ENCODE results near the gene TENT5A. TPM values are rescaled to one million over a fixed set of nuclear protein-coding genes. Genes with fewer than 3 reads are reported as not detected.
A peak's percentile ranks its signal among the peaks of the same experiment; 100 is the strongest.
"Not testable (repeated sequence)": the region's sequence is repeated elsewhere in the genome, so short reads cannot be mapped to it uniquely, and the experiment has no call there.

TENT5A gene
- total RNA-seq, 6 experiments from 2014 or later: 7.7 to 16.9 (median 9.1) TPM

GRCh38 chr6:81747327-81747726 is 5.2 kb downstream of the TENT5A start:
- Histone ChIP-seq H3K27ac (no peak overlapping the region), H3K4me1 (peaks cover 0 to 26% (median 10%) of the 10 kb centered on the region in 4 donors), H3K9me3 (no peaks in the 10 kb centered on the region), H3K36me3 (peaks cover 0 to 3% (median 0%) of the 10 kb centered on the region in 4 donors), H3K4me3 (no peak overlapping the region), H3K27me3 (no peaks in the 10 kb centered on the region)
- TF ChIP-seq POLR2A (IDR thresholded peaks at IDR 0.05) (no peak), CTCF (IDR thresholded peaks at IDR 0.05) (no peak)
- ATAC-seq: no peak
- intact Hi-C loops (cut with DNase I): no loop called here
- DNase-seq: no peak
- 71% methylated on average over 4 of the region's 4 CpGs for WGBS (ENCODE audit: insufficient coverage, low coverage, low lambda C conversion rate, missing lambda C conversion rate)

DNA sequence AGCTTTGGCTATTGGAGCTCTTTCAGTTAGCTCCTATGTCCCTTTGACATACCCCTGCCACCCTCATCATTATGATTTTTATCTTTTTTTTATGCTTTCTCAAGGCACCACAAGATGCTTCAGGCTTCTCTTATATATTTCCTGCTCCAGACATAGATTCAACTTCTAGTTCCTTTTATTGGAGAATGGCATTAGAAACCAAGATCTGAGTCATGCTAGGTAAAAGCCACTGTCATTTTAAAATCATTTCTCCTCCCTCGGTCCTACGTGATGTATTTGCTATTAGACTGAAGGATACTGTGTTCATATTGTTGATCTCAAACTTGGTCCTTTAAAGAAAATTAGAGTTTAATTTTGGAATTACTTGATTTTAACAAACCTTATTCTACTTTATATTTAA is 8.3 kb downstream of the TENT5A start:
- TF ChIP-seq CTCF (IDR thresholded peaks at IDR 0.05): no peak
- TF ChIP-seq POLR2A (IDR thresholded peaks at IDR 0.05): no peak
- Histone ChIP-seq H3K27me3 (no peaks in the 10 kb centered on the region), H3K9me3 (no peaks in the 10 kb centered on the region), H3K4me3 (no peak overlapping the region), H3K27ac (no peak overlapping the region), H3K4me1 (peaks cover 0 to 30% (median 6%) of the 10 kb centered on the region in 4 donors), H3K36me3 (peaks cover 0 to 3% (median 0%) of the 10 kb centered on the region in 4 donors)
- intact Hi-C loops (cut with DNase I): no loop called here
- ATAC-seq (no peak), DNase-seq (no peak)
- 49% methylated on average over 2 of the region's 2 CpGs for whole genome bisulfite sequencing (ENCODE audit: insufficient coverage, low coverage, low lambda C conversion rate, missing lambda C conversion rate)

- DNase-seq (no peak), ATAC-seq (peak in 2 of 4 donors; percentile 34 to 68)
- no peaks in the 10 kb centered on the region for H3K9me3 ChIP-seq
- H3K27ac ChIP-seq: no peak overlapping the region
- peaks cover 0 to 29% (median 5%) of the 10 kb centered on the region in 4 donors for H3K4me1 ChIP-seq
- TF ChIP-seq POLR2A (IDR thresholded peaks at IDR 0.05): no peak
- no peak for TF ChIP-seq CTCF (IDR thresholded peaks at IDR 0.05)
- H3K4me3 ChIP-seq: no peak overlapping the region
- WGBS (ENCODE audit: insufficient coverage, low coverage, low lambda C conversion rate, missing lambda C conversion rate): 23% methylated on average over 1 of the region's 1 CpG
- intact Hi-C loops (cut with DNase I): no loop called here
- no peaks in the 10 kb centered on the region for H3K27me3 ChIP-seq
- H3K36me3 ChIP-seq: peaks cover 0 to 3% (median 0%) of the 10 kb centered on the region in 4 donors
These were observed 8.8 kb downstream of the TENT5A start for GRCh38 chr6:81743649-81744048.

DNA sequence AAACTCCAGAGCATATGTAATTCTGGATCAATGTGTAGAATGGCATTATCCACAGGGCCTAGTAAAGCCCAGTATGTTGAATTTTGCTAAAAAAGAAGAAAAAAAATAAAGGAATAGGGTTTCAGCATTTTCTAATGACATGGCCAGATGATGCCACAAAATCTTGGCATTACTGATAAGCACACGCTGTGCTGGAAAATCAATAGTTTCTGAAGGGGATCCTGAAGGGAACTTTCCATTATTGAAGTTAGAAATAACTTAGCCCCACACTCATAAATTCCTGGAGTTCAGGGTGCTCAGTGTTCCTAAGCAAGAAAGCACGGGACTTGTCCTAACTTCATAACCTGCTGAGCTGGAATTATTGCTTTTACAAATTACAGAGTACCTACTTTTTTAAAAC is 10.8 kb downstream of the TENT5A start:
- 56% methylated on average over 2 of the region's 2 CpGs for WGBS (ENCODE audit: insufficient coverage, low coverage, low lambda C conversion rate, missing lambda C conversion rate)
- H3K36me3 ChIP-seq: no peaks in the 10 kb centered on the region
- TF ChIP-seq POLR2A (IDR thresholded peaks at IDR 0.05): no peak
- TF ChIP-seq CTCF (IDR thresholded peaks at IDR 0.05): no peak
- H3K27ac ChIP-seq: peak overlapping the region in 1 of 3 donors; percentile 16
- intact Hi-C loops (cut with DNase I): no loop called here
- H3K9me3 ChIP-seq: no peaks in the 10 kb centered on the region
- ATAC-seq (peak in 2 of 4 donors; percentile 43 to 51), DNase-seq (no peak)
- H3K4me3 ChIP-seq: no peak overlapping the region
- H3K27me3 ChIP-seq: no peaks in the 10 kb centered on the region
- H3K4me1 ChIP-seq: peaks cover 0 to 12% (median 5%) of the 10 kb centered on the region in 4 donors

GRCh38 chr6:81740591-81740990 is 11.9 kb downstream of the TENT5A start:
- ATAC-seq; DNase-seq; intact Hi-C loops (cut with DNase I); H3K36me3 ChIP-seq; H3K27me3 ChIP-seq; H3K9me3 ChIP-seq; H3K4me1 ChIP-seq; H3K4me3 ChIP-seq; H3K27ac ChIP-seq: not testable (repeated sequence)
